Measurements from ENCODE around the gene CEP97.
"Not testable (repeated sequence)": the region's sequence is repeated elsewhere in the genome, so short reads cannot be mapped to it uniquely, and the experiment has no call there.

Gene CEP97

GRCh38 chr3:101725890-101726275 is 1.5 kb downstream of the CEP97 start:
- in situ Hi-C loops (cut with MboI; ENCODE audit: low sequenced_read_pairs, unreplicated experiment) = no loop called here
- DNase-seq (ENCODE audit: low spot score) = no peak
- no peak for TF ChIP-seq CTCF (IDR thresholded peaks at IDR 0.05; ENCODE audit: borderline replicate concordance, control extremely low read depth, extremely low read depth, insufficient read depth, missing control alignments)

GRCh38 chr3:101729586-101729985 is 5.2 kb downstream of the CEP97 start:
- in situ Hi-C loops (cut with MboI; ENCODE audit: low sequenced_read_pairs, unreplicated experiment) = no loop called here
- DNase-seq (ENCODE audit: low spot score) = no peak
- TF ChIP-seq CTCF (IDR thresholded peaks at IDR 0.05; ENCODE audit: borderline replicate concordance, control extremely low read depth, extremely low read depth, insufficient read depth, missing control alignments) = no peak

GRCh38 chr3:101730839-101731238 is 6.4 kb downstream of the CEP97 start:
- no peak for TF ChIP-seq CTCF (IDR thresholded peaks at IDR 0.05; ENCODE audit: borderline replicate concordance, control extremely low read depth, extremely low read depth, insufficient read depth, missing control alignments)
- in situ Hi-C loops (cut with MboI; ENCODE audit: low sequenced_read_pairs, unreplicated experiment) = no loop called here
- DNase-seq (ENCODE audit: low spot score) = no peak

GRCh38 chr3:101732240-101732641 is 7.8 kb downstream of the CEP97 start:
- in situ Hi-C loops (cut with MboI; ENCODE audit: low sequenced_read_pairs, unreplicated experiment) = no loop called here
- no peak for DNase-seq (ENCODE audit: low spot score)
- TF ChIP-seq CTCF (IDR thresholded peaks at IDR 0.05; ENCODE audit: borderline replicate concordance, control extremely low read depth, extremely low read depth, insufficient read depth, missing control alignments) = no peak

GRCh38 chr3:101735833-101736232 is 11.4 kb downstream of the CEP97 start:
- in situ Hi-C loops (cut with MboI; ENCODE audit: low sequenced_read_pairs, unreplicated experiment) = no loop called here
- DNase-seq (ENCODE audit: low spot score) = no peak
- no peak for TF ChIP-seq CTCF (IDR thresholded peaks at IDR 0.05; ENCODE audit: borderline replicate concordance, control extremely low read depth, extremely low read depth, insufficient read depth, missing control alignments)

- in situ Hi-C loops (cut with MboI; ENCODE audit: low sequenced_read_pairs, unreplicated experiment); DNase-seq (ENCODE audit: low spot score): not testable (repeated sequence)
Observed at GRCh38 chr3:101741914-101742313, 17.5 kb downstream of the CEP97 start.

- TF ChIP-seq CTCF (IDR thresholded peaks at IDR 0.05; ENCODE audit: borderline replicate concordance, control extremely low read depth, extremely low read depth, insufficient read depth, missing control alignments) = no peak
- DNase-seq (ENCODE audit: low spot score) = no peak
- in situ Hi-C loops (cut with MboI; ENCODE audit: low sequenced_read_pairs, unreplicated experiment) = no loop called here
Observed at GRCh38 chr3:101744811-101745210, 20.4 kb downstream of the CEP97 start.

- in situ Hi-C loops (cut with MboI; ENCODE audit: low sequenced_read_pairs, unreplicated experiment); DNase-seq (ENCODE audit: low spot score): not testable (repeated sequence)
Observed at GRCh38 chr3:101745934-101746333, 21.5 kb downstream of the CEP97 start.

GRCh38 chr3:101753386-101754113 is 29.1 kb downstream of the CEP97 start:
- DNase-seq (ENCODE audit: low spot score); in situ Hi-C loops (cut with MboI; ENCODE audit: low sequenced_read_pairs, unreplicated experiment): not testable (repeated sequence)

Data from GM13976 (cell line).